GM21529 (cell line): ENCODE measurements around the gene TSPAN12.
"Not testable (repeated sequence)": the region's sequence is repeated elsewhere in the genome, so short reads cannot be mapped to it uniquely, and the experiment has no call there.

Source experiments
- ATAC-seq: cut with Tn5 transposase; IDR thresholded peaks from one replicate; pipeline ENCODE4 v1.9.1; 2021; ENCODE audit not compliant: unreplicated experiment

The TSPAN12 gene, protein sequence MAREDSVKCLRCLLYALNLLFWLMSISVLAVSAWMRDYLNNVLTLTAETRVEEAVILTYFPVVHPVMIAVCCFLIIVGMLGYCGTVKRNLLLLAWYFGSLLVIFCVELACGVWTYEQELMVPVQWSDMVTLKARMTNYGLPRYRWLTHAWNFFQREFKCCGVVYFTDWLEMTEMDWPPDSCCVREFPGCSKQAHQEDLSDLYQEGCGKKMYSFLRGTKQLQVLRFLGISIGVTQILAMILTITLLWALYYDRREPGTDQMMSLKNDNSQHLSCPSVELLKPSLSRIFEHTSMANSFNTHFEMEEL

DNA sequence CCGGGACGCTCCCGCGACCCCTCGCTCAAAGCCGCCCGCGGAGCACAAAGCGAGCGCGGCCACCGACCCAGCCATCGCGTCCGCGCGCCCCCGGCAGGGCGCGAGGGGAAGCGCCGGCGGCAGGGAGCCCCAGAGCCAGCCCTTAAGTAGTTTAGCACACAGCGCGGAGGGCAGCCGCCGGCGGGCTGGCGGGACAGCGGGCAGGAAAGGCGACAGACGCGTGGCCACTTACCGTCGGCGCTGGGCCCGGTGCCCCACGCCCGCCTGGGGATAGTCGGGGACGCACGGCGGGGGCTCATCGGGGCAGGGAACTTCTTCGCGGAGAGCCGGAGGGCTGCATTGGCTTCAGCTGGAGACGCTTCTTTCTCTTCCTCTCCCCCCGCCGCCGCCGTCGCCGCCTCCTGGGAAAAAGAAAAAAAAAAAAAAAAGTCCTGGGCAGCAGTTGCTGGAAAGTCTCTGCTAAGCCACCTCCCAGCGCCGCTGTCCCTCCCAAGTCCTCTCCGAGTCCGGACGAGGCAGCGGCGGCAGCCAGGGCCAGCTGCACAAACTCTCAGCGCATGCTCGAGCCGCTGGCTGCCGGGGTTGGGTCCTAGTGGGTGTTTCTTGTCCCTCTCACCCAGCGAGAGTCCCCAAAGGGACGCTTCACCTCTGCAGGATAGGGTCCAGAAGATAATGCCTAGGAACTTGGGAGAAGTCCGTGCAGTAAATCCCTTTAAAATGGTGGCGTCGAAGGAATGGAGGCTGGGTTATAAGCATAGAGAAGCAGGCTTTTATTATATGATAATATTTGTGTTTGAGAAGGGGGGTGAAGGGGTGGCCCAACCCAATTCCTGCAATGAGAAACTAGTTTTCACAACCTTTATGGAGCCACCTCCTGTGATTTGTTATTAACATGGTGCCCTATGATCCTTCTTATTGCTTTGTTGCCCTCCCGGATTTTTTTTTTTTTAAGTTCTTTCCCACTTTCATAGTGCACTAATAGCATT, at the start of gene TSPAN12:
TSS of gene TSPAN12 (minus strand) at position 557 of the 986 bp plus-strand sequence. CDS start 1,381 bp downstream, outside the sequence.
- peak; percentile 87 for ATAC-seq

DNA sequence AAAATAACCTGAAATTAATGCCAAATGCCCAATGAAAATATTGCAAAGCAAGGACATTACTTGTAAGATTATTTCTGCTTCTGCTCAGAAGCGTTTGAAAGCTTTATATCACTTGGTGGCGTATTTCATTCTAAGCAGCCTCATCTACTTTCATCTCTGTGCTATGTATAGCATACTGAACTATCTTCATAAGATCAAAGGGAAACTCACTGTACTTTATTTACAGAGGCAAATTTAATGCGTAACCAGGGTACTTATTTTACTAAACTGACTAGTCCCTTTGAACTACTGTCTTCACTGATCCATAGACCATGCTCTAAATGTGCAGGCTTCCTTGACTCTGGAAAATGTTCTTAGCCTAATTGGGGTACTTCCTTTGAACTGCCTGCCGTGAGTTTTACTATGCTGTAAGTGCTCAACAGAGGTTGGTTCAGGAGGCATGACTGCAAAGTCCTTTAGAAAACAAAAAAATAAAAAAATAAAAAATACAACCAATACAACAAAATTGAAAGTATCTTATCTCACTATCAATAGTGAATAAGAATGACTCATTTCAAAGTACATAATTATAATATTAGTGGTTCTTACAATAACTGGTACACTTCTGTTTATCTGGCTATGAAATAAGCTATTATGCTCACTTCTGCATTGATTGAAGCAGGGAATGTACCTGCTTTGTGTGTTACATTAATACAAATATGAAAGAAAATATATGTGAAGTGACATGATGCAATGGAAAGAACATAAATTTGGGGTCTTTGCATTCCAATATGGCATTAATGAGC, 41.0 kb upstream of the TSPAN12 start:
- ATAC-seq, result no peak

DNA sequence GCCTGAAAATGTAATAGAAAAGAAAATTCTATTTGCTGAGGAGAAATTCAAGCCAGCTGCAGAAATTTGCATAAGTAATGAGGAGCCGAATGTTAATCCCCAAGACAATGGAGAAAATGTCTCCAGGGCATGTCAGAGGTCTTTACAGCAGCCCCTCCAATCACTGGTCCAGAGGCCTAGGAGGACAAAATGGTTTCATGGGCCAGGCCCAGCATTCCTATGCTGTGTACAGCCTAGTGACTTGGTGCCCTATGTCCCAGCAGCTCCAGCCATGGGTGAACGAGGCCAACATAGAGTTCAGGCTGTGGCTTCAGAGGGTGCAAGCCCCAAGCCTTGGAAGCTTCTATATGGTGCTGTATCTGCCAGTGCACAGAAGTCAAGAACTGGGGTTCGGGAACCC, 37.3 kb upstream of the TSPAN12 start:
- not testable (repeated sequence) for ATAC-seq

DNA sequence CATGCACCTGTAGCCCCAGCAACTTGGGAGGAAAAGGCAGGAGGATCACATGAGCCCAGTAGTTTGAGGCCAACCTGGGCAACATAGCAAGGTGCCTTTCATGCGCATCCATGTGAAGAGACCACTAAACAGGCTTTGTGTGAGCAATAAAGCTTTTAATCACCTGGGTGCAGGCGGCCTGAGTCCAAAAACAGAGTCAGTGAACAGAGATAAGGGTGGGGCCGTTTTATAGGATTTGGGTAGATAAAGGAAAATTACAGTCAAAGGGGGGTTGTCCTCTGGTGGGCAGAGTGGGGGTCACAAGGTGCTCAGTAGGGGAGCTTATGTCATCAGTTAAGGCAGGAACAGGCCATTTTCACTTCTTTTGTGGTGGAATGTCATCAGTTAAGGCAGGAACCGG, 27.7 kb upstream of the TSPAN12 start:
- ATAC-seq, result not testable (repeated sequence)

DNA sequence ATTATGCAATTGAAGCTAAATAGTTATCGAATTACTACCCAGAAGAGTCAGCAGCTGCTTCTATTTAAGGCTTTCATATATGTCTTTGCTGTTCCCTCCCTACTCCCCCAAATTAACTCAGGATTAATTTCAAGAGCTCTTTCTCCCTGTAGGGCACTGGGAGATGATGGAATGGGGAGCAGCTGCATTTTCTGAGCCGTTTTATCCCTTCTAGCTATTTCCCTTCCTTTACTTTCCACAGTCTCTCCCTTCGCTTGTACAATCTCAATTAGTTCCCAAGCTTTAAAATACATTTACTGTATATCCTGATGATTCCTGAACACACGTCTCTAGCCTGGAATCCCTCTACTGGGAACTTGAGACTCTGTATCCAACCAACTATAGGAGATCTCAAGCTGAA, 19.8 kb upstream of the TSPAN12 start:
- no peak for ATAC-seq

DNA sequence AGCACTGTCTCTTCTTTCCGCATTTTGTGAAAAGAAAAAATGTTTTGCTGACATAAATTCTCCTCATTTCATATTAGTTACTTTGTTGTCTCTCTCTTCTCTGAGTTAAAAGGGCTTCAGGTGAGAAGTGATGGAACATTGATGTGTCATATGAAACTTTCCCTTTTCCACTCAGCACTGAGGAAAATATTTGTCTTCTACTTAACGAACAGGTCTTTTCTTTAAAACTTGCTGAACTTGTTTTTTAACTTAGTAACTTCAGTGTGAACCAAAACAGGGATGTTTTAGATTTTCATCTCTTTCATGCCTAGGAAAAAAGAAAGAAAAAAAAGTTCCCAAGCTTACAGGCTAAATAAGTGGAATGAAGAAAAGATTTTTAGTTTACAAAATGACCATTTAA, 19.0 kb upstream of the TSPAN12 start:
- no peak for ATAC-seq

DNA sequence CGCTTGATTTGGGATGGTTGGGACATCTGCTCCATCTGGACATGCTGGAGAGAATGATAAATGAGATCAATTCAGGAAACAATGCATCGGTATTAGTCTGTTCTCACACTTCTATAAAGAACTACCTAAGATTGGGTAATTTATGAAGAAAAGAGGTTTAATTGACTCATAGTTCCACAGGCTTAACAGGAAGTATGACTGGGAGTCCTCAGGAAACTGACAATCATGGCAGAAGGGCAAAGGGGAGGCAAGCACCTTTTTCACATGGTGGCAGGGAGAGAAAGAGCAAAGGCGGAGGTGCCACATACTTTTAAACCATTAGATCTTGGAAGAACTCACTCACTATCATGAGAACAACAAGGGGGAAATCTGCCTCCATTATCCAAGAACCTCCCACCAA, 16.8 kb upstream of the TSPAN12 start:
- no peak for ATAC-seq

DNA sequence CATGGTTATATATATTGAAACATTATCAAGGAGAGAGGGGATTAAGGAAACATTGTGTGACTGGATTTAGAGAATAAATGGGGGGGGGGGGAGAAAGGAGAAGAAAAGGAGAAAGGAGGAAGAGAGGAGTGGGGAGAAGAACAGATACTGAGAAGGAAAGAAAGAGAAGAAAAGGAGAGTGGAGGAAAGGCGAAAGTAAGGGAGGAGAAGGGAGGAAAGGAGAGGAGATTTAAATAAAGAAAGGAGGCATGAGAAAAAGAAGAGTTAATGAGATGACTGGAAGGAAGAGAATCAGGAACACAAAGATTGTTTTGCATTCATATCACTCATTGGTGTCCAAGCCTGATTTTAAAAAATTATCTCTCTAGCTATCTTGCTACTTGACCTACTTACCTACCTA, 16.1 kb upstream of the TSPAN12 start:
- no peak for ATAC-seq

DNA sequence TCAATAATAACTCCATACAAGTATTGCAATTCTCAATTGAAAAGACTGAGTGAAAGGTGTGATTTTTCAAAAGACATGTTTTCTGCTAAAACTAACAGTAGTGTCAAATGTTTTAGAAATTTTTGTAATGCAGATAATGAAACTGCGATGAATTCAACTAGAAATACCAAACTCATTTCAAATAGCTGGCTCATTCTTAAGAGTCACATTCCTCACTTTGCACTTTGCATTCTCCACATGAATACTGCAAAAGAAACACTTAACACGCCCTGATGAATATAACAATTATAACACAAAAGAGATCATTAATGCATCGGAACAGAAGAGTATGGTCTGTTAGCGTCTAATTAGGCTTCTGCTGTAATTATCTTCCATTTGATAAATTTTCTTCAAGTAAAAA, 15.5 kb upstream of the TSPAN12 start:
- ATAC-seq, result no peak

DNA sequence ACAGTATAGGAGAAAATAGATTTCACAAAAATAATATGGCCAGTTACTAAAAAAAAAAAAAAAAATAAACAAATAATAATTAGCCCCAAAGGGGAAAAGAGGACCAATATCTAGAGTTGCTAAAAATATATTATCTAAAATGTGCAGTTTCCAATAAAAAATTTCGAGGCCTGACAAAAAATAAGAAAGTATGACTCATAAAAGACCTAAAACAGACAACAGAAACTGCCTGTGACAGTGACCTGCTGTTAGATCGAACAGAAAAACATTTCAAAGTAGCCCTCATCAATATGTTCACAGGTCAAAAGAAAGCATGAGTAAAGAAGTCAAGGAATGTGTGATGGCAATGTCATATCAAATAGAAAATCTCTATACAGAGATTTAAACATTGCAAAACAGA, 11.8 kb upstream of the TSPAN12 start:
- peak; percentile 62 for ATAC-seq

DNA sequence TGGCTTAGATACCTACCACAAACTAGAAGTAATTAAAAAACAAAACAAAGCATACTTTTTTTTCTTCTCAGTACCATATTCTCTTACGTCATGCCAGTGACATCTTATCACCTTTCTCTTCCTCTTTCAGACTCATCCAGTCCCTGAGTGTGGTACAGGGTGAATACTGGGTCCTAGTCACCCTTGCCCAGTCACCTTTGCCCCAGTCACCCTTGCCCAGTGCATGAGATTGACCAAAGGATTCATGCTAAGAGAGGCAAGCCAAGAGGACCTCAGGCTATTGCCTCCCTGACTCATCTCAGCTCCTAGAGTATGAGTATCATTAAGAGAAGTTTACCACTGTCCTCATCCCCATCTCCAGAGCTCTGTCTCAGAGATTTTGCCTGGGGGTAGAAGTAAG, 10.0 kb upstream of the TSPAN12 start:
- ATAC-seq, result peak; percentile 40

DNA sequence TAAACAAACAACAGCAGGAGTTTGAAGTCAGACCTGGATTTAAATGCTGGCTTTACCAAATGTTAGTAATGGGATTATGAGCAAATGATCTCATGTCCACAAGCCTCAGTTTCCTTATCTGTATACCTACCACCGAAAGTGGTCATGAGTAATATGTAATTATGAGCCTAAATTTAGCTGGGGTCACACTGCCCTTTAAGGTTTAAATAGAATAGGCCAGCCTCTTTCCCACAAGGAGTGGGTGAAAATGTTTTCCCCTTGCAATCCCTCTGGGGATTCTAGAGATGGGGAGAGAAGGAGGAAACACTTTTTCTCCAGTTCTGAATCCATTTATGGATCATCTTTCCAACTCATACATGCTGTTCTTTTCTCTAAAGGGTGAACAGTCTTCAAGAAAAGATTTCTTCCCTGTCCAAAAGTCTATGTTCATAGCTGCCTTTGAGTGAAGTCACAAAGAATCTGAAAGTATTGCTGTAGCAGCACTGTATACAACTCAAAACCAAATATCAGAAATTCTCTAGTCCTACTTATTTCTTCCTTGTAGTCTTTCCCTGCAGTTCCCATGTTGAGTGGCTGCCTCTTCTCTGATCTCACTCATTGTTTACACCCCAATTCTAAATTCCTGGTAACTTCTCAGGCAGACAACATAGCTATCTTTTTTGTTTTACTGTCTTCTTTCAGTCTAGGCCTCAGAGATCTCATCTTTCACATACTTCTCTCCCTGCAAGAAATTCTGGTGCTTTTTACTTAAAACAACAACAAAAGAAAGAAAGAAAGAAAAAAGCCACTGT, 7.4 kb upstream of the TSPAN12 start:
- no peak for ATAC-seq

DNA sequence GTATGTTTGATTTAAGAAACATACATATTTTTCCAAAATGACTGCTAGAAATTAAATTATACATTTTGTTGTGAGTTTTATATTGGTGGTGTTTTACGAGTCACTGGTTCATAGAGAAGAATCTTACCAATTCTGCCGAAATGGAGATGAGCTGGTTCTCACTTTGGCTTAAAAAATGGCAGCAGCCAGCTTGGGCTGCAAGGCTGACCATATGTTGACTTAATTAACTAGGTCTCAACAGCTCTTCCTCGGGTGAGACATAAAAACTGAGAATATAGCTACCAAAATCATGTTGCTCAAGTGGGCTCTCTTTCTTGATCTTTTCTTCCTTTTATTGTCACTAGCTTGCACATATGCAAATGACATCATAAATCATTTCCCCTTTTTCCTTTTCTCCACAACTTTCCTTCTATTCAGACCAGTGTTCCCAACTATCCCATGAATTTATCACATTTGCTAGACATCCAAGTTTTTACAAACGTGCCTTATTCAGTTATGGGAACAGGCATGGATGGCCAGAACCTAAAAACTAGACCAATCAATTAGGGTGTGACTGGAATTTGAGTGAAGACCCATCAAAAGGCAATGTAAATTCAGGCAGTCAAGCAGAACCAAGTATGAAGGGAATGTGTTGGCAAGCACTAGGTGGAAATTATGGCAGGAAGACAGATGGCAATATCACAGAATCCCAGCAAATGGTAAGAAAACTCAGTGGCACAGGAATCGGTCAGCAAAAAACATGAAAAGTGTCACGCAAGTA, 6.4 kb upstream of the TSPAN12 start:
- no peak for ATAC-seq

DNA sequence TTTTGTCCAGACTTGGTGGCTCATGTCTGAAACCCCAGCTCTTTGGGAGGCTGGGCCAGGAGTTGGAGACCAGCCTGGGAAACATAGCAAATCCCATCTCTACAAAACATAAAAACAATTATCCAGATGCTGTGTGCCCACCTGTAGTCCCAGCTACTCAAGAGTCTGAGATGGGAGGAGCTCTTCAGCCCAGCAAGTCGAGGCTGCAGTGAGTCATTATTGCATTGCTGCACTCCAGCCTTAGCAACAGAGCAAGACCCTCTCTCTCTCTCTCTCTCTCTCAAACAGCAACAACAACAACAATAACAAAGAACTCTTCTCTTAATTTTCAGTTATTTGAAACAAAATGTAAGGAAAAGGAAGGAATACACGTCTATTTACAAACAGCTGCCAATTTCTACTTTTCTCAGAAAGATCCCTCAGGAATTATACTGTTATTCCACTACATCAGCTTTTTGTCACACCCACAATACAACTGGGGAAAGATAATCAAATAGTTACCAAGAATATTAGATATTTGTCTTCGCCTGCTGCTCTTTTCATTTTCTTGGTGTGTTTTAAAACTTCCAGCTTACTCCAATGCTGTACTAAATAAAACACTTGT, 5.1 kb upstream of the TSPAN12 start:
- ATAC-seq, result no peak

DNA sequence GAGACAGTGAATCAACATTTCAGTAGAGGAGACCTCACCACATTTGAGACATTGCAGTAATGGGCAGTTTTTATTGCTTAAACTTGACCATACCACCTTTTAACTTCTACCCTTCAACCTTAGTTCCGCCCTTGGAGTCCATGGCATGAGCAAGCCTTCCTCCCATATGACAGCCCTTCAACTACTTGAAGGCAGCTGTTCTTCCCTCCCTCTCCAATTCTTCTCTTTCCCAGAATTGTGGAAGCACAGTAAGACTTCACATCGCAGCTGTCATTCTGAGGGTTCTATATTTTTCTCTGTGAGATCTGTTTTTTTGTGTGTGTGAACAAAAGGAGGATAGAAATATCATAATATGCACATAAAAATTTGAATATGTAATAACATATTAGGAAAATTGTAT, 2.2 kb upstream of the TSPAN12 start:
- ATAC-seq, result no peak

DNA sequence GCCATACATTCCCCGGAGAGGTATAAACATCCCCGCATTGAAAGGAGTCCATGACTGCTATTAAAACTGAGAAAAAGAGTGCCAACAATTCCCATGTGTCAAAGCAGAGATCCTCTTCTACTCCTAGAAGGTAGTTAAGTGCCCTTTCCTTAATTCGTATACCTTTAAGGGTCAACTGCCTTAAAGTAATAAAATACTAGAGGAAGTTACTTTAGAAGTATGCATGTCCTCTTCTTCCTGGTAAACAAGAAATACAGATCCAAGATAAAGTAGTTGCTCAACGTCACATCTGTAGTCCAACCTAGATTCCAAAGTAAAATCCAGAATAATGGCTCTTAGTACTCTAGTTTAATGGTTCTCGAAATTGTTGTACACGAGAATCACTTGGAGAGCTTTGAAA, 1.5 kb upstream of the TSPAN12 start:
- ATAC-seq, result no peak

DNA sequence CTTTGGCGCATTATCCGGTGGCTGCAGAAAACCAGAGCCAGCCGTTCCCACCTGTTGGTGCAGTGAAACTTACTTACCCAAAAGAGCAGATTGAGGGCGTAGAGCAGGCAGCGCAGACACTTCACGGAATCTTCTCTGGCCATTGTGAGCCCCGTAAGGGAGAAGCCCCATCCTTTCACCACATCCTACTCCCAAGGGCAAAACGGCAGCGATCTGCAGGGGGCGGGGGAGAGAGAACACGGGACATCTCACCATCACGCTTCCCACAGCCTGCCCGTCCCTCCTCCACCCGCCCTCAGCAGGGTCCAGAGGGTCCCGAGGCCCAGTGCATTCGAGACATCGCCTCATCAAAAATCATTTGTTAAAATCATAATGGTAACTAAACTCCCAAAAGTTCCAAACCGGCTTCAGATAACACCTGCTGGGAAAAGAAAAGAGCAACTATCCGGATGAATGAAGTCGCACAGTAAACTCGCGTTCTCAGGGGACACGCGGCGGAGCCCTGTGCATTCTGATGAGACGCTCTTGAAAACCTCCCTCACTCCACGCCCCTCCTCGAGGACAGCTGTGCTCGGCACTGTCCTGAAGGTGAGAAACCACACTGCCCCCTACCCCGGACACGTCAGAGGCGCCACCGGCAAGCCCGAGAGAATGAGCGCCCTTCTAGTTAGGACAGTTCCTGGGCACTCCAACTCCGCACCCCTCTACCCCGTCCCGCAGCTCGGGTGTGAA, 1.2 kb downstream of the TSPAN12 start:
- ATAC-seq, result peak; percentile 58

DNA sequence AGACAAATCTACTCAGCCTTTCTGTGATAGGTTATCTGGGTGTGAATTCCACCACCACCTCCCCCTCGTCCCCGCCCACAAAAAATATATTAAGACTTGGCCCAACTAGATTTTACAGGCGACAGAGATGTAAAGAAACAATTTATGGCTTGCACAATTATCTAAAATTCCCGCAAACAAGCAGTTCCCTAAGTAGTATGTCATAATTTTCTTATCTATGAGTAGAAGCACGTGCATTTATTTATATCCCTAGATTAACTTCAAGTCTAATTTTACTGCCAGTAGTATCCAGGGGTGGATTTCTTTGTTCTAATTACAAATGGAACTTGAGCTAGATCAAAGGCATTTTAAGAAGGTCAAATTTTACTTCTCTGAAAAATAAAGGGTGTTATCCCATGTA, 1.7 kb downstream of the TSPAN12 start:
- ATAC-seq, result no peak

DNA sequence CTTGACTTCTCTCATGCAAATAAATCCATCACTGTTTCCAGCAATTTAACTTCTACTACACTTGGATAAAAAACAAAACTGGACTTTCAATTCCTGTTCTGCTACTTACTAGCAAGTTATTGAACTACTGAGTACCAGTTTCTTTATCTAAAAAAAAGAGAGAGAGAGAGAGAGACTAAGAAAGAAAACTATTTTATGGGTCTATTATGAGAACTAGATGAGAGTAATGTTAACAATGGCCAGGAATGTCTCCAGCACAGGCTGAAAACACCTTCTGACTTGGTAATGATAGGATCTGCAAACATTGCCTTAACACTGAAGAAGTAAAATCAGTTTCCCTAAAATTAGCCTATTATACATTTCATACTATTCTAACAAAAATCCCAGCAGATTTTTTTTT, 5.2 kb downstream of the TSPAN12 start:
- no peak for ATAC-seq
